GOT3 (cell line): ENCODE data around the gene PTPRG.

ENCODE experiments used
- DNase-seq: peaks from one replicate; lab custom pipeline; 2025; ENCODE audit warnings: mixed read lengths; lab: John Stamatoyannopoulos, UW

Gene PTPRG

GRCh38 chr3:61864886-61865285 lies 303.5 kb downstream of the PTPRG start:
- no peak for DNase-seq

DNA sequence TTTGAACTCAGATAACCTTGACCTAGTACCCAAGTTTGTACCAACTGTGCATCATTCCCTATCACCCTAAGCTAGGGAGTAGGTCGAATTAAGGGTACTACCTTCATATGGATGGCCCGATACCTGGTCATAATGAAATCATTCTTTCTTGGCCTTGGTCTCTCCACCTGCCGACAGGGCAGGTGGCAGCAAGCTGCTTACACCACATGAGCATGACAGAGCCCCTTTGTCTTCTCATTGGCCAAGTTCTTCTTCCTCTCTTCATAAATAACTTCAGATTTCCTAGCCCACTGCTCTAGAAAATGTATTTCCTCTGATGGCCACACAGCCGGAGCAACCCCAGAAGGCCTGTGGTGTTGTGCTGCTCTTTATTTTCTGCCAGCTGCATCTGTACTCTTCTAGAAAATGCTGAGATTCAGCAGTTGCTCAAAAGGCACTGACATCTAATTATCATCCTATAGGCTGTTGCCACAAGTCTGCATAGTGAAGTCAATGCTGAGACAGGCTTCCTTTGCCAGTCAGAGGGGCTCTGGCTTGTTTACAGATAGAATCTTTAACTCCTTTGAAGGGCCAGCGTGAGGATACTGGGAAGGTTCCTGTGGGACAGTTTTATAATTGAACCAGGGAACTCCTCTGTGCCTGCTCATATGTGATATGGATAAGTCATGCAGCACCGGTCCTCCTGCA lies 304.2 kb downstream of the PTPRG start:
- DNase-seq, result no peak

DNA sequence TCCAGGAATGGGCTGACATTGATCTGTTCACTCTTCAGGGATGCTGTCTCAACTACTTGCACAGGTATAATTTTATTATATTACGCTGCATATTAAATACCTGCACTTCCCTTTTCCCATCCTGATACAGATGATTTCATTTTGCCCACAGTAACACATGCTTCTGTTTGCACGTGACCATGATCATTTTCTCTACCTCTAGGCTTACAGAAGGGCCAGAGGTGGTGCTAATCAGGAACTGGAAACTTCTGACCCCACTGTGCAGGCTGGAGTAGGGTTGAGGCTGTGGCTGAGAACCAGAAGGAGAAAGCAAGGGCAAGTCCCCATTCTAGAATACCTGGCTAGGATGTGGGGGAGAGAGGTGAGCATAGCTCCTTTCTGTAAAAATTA lies 304.8 kb downstream of the PTPRG start:
- no peak for DNase-seq

GRCh38 chr3:61866961-61867461 lies 305.6 kb downstream of the PTPRG start:
- no peak for DNase-seq

- no peak for DNase-seq
Measured at GRCh38 chr3:61868499-61868898, 307.1 kb downstream of the PTPRG start.

- DNase-seq, result no peak
Measured at GRCh38 chr3:61869371-61869770, 308.0 kb downstream of the PTPRG start.

DNA sequence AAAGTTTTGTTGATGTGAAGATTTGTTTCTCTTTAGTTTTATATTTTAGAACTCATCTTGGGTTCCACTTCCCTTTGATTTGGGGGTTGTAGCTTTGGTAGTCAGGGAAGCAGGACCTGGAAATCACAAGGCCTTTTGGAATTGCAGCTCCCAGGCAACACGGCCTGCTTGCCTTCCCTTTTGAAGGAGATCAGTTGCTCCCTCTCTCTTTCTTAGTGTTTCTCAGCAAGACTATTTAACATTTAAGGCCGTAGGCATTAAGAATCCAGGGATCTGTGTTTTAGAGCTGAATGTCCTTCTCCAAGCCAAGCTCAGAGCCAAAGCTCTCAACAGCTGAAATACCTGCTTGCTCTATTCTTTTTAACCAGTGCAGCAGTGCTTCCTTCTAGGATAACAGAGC lies 310.3 kb downstream of the PTPRG start:
- no peak for DNase-seq

DNA sequence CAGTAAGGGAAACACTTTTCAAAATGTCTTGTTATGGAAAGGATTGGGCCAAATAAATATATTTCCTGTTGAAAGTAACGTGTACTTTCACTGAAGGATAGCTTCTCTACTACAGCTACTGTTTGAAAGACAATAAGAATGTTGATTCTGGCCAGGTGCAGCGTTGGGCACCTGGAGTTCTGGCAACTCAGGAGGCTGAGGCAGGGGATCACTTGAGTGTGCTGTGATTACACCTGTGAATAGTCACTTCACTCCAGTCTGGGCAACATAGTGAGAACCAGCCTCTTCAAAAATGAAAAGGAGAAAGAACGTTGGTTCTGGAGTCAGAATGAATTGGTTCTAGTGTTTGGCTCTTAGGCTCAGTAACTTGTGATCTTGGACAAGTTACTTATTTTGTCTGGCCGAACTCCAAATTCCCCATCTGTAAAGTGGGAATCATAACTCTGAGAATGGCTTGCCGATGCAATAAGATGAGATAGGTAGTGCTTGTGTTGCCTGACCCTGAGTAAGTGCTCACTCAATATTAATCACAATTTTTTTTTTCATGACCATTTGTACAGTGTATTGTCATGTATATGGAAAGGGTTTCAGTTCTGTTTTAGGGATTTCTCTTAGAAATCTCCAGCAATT lies 310.8 kb downstream of the PTPRG start:
- no peak for DNase-seq

- no peak for DNase-seq
Measured at GRCh38 chr3:61875046-61875844, 313.9 kb downstream of the PTPRG start.

DNA sequence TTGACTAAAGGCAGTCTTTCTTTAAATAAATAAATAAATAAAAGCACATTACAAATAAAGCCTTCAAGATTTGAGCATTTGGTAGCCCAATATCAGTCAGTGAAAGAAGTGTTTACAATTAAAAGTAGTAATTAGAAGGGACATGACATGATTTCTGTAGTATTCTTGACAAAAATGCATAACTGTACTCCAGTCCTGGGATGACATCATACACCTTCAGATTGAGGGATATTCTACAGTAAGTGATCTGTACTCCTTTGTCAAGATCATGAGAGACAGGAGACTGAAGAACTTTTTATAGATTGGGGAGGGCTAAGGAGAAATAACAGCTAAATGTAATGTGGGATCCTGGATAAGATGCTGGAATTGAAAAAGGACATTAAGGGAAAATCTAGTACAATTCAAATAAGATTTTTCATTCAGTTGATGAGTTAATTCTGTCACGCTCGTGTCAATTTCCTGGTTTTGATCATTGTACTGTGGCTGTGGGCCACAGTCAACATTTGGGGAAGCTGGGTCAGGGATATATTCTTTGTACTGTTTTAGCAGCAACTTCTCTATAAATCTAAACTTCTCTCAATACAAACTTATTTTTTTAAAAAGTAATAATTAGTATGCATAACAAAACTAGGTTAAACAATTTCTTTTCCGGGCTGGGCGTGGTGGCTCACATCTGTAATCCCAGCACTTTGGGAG lies 314.8 kb downstream of the PTPRG start:
- DNase-seq, result no peak

DNA sequence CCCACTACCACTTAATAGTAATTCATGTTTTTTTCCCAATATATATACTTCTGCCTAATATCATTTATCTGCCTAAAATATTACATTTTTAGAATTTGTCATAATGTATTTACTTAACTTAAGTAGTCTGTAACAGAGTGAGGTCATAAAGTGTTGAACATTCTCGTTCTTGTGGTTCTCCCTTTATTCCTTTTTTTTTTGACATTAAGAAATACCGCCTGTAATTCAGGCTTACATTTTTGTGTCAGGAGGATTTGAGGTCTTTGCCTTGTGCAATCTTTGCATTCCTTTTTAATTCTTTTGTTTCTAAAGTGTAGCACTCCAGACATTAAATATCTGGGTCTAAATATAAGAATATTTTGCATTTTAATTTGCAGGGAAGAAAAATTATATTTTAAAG lies 315.4 kb downstream of the PTPRG start:
- DNase-seq, result no peak

DNA sequence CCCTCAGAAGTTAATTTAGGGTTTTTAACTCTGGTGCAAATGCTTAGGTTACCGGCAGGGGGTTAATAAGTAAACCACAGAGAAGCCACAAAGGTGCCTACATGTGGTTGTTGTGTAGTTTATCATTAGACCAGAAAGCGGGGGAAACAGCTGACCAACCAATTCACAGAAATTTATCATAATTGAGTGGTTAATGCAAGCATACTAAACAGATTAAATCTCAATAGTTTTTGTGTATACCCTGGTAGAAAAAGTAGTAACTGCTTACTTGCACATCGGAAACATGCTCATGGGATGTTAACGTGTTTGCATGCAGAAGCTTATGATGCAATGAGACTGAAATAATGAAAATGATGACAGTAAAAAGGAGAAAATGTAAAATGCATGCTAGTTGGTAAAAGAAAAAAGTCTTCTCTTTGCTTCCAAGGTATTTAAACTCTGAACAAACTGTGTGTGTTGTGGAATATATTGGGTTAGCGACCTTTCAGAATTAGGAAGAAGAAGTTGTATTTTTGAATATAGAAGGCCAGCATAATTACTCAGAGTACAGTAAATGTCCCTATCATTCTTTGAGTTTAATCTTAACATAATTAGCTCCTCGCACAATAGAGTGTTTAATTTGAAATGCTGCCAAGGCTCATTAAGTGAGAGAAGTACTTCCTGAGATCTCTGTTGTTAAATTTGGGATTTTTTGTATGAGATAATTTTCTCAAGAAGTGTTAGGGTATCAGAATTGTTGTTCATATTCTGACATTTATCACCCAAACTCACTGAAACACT lies 316.2 kb downstream of the PTPRG start:
- no peak for DNase-seq

- DNase-seq, result no peak
Measured at GRCh38 chr3:61882253-61882652, 320.9 kb downstream of the PTPRG start.

- no peak for DNase-seq
Measured at GRCh38 chr3:61884794-61885193, 323.4 kb downstream of the PTPRG start.

GRCh38 chr3:61885414-61885813 lies 324.0 kb downstream of the PTPRG start:
- DNase-seq, result no peak

- DNase-seq, result no peak
Measured at GRCh38 chr3:61887206-61887605, 325.8 kb downstream of the PTPRG start.

GRCh38 chr3:61889259-61889658 lies 327.9 kb downstream of the PTPRG start:
- DNase-seq, result no peak

DNA sequence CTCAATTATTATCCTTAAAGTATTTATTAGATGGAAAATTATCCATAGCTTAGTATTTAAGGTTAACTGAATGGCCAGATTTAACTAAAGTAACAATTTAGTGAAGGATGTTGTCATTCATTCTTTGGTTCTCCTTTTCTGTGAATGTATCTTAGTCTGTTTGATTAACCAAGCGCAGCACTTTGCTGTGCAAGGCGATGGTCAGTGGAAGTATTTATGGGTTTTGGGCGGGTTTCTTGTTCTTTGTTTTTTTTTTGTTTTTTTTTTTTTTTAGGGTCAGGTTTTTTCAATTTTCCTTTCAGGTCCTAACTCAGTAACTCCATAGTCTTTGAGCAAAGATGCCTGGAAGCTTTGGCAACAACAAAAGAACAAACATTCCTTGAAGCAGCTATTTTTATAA lies 328.8 kb downstream of the PTPRG start:
- DNase-seq, result no peak

GRCh38 chr3:61890586-61890985 lies 329.2 kb downstream of the PTPRG start:
- DNase-seq, result no peak

- no peak for DNase-seq
Measured at GRCh38 chr3:61892891-61893290, 331.5 kb downstream of the PTPRG start.

- no peak for DNase-seq
Measured at GRCh38 chr3:61893840-61894566, 332.6 kb downstream of the PTPRG start.
